Erythroblast (primary cell): Measurements from ENCODE around the gene CPD.

Experiments used
- GATA1 ChIP-seq: IDR thresholded peaks from 2 replicates; pipeline ENCODE4 v1.6.1; 2011; ENCODE audit warnings: low read depth, mild to moderate bottlenecking, control low read depth, low read length, moderate library complexity
- POLR2A ChIP-seq: IDR thresholded peaks from 2 replicates; pipeline ENCODE4 v1.6.1; 2011; ENCODE audit warnings: mild to moderate bottlenecking, low read length

GRCh38 chr17:30493780-30494179 is 115.1 kb downstream of the CPD start:
- TF ChIP-seq POLR2A (no peak), GATA1 (no peak)
